GM11168 (cell line): ENCODE results near the gene TCF12.

Source experiments
- in situ Hi-C: fragments of 300-500 bp; cut with MboI; formaldehyde crosslinking; loops from one replicate; pipeline ENCODE4 v1.12.0; 2022; ENCODE audit warnings: low sequenced_read_pairs; ENCODE audit not compliant: unreplicated experiment

Gene TCF12

GRCh38 chr15:57272771-57273357, 354.4 kb downstream of the TCF12 start:
- in situ Hi-C loops, result no loop called here

GRCh38 chr15:57273402-57273801, 355.0 kb downstream of the TCF12 start:
- in situ Hi-C loops, result no loop called here

GRCh38 chr15:57278439-57278838, 360.0 kb downstream of the TCF12 start:
- in situ Hi-C loops, result no loop called here

GRCh38 chr15:57280464-57280863, 362.0 kb downstream of the TCF12 start:
- in situ Hi-C loops, result no loop called here

- in situ Hi-C loops, result no loop called here
Measured at GRCh38 chr15:57281321-57281720, 362.9 kb downstream of the TCF12 start.

- in situ Hi-C loops, result no loop called here
Measured at GRCh38 chr15:57282686-57283085, 364.2 kb downstream of the TCF12 start.

GRCh38 chr15:57283774-57284503, 365.5 kb downstream of the TCF12 start:
- in situ Hi-C loops, result no loop called here

- in situ Hi-C loops, result no loop called here
Measured at GRCh38 chr15:57284535-57284934, 366.1 kb downstream of the TCF12 start.

- in situ Hi-C loops, result no loop called here
Measured at GRCh38 chr15:57285386-57285785, 366.9 kb downstream of the TCF12 start.

- in situ Hi-C loops, result no loop called here
Measured at GRCh38 chr15:57286446-57287122, 368.1 kb downstream of the TCF12 start.

GRCh38 chr15:57287123-57287521, 368.7 kb downstream of the TCF12 start:
- in situ Hi-C loops, result no loop called here

- in situ Hi-C loops, result no loop called here
Measured at GRCh38 chr15:57288926-57289580, 370.6 kb downstream of the TCF12 start.

- in situ Hi-C loops, result no loop called here
Measured at GRCh38 chr15:57290187-57290586, 371.7 kb downstream of the TCF12 start.

- in situ Hi-C loops, result no loop called here
Measured at GRCh38 chr15:57290826-57291225, 372.4 kb downstream of the TCF12 start.

GRCh38 chr15:57296473-57297162, 378.2 kb downstream of the TCF12 start:
- in situ Hi-C loops, result loop anchor here (5.0 kb wide), 1 partner anchor 144 kb away; no protein-coding TSS in a partner anchor

- in situ Hi-C loops, result loop anchor here (5.0 kb wide), 1 partner anchor 145 kb away; no protein-coding TSS in a partner anchor
Measured at GRCh38 chr15:57297163-57297593, 378.7 kb downstream of the TCF12 start.

- in situ Hi-C loops, result loop anchor here (5.0 kb wide), 1 partner anchor 145 kb away; no protein-coding TSS in a partner anchor
Measured at GRCh38 chr15:57297630-57298029, 379.2 kb downstream of the TCF12 start.

- in situ Hi-C loops, result loop anchor here (5.0 kb wide), 1 partner anchor 146 kb away; no protein-coding TSS in a partner anchor
Measured at GRCh38 chr15:57298204-57298603, 379.8 kb downstream of the TCF12 start.

- in situ Hi-C loops, result loop anchor here (5.0 kb wide), 1 partner anchor 147 kb away; no protein-coding TSS in a partner anchor
Measured at GRCh38 chr15:57298843-57299550, 380.6 kb downstream of the TCF12 start.
